Osteocyte (in vitro differentiated cells): ENCODE data around the gene ST14. TPM values are rescaled to one million over a fixed set of nuclear protein-coding genes. Genes with fewer than 3 reads are reported as not detected.

Experiments used
- DNase-seq: peaks from one replicate; pipeline ENCODE4 v3.0.0; 2021; ENCODE audit warnings: mixed read lengths; ENCODE audit not compliant: unreplicated experiment; ENCODE audit errors: extremely low spot score
- H3K27ac Mint-ChIP-seq: one replicate; pipeline ENCODE4 v1.8.0; 2021; ENCODE audit warnings: mild to moderate bottlenecking, mixed read lengths; ENCODE audit not compliant: unreplicated experiment
- H3K27me3 Mint-ChIP-seq: one replicate; pipeline ENCODE4 v1.8.0; 2021; ENCODE audit warnings: mixed read lengths; ENCODE audit not compliant: unreplicated experiment
- H3K36me3 Mint-ChIP-seq: one replicate; pipeline ENCODE4 v1.8.0; 2021; ENCODE audit warnings: mixed read lengths; ENCODE audit not compliant: unreplicated experiment
- H3K4me1 Mint-ChIP-seq: one replicate; pipeline ENCODE4 v1.8.0; 2021; ENCODE audit warnings: mixed read lengths; ENCODE audit not compliant: unreplicated experiment
- H3K4me3 Mint-ChIP-seq: one replicate; pipeline ENCODE4 v1.8.0; 2021; ENCODE audit warnings: mild to moderate bottlenecking, moderate library complexity, mixed read lengths; ENCODE audit not compliant: unreplicated experiment
- H3K9me3 Mint-ChIP-seq: one replicate; pipeline ENCODE4 v1.8.0; 2021; ENCODE audit warnings: mixed read lengths; ENCODE audit not compliant: unreplicated experiment
- total RNA-seq: library from RNA; stranded (reverse); gene quantifications from 2 replicates; pipeline ENCODE4 v1.2.1, GENCODE V29; 2021
- TF ChIP-seq, protein P1 (sequence below): fragments of 200-600 bp; sonication (generic); IDR thresholded peaks from 2 replicates; pipeline ENCODE4 v1.5.0; 2021; ENCODE audit warnings: antibody characterized with exemption, mild to moderate bottlenecking, moderate library complexity

ST14 gene
- total RNA-seq, 1 donor from 2014 or later = not detected

- Mint-ChIP-seq H3K27me3 (peaks cover 19% of the 10 kb centered on the region), H3K4me1 (no peaks in the 10 kb centered on the region), H3K36me3 (no peaks in the 10 kb centered on the region), H3K9me3 (no peaks in the 10 kb centered on the region), H3K27ac (no peak overlapping the region), H3K4me3 (no peak overlapping the region)
- TF ChIP-seq, protein P1, sequence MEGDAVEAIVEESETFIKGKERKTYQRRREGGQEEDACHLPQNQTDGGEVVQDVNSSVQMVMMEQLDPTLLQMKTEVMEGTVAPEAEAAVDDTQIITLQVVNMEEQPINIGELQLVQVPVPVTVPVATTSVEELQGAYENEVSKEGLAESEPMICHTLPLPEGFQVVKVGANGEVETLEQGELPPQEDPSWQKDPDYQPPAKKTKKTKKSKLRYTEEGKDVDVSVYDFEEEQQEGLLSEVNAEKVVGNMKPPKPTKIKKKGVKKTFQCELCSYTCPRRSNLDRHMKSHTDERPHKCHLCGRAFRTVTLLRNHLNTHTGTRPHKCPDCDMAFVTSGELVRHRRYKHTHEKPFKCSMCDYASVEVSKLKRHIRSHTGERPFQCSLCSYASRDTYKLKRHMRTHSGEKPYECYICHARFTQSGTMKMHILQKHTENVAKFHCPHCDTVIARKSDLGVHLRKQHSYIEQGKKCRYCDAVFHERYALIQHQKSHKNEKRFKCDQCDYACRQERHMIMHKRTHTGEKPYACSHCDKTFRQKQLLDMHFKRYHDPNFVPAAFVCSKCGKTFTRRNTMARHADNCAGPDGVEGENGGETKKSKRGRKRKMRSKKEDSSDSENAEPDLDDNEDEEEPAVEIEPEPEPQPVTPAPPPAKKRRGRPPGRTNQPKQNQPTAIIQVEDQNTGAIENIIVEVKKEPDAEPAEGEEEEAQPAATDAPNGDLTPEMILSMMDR = no peak
- DNase-seq = no peak
These were observed 45.1 kb downstream of the ST14 start for GRCh38 chr11:130204703-130205095.

- DNase-seq = no peak
- H3K4me3 Mint-ChIP-seq = no peak overlapping the region
- no peaks in the 10 kb centered on the region for H3K4me1 Mint-ChIP-seq
- no peak overlapping the region for H3K27ac Mint-ChIP-seq
- no peaks in the 10 kb centered on the region for H3K9me3 Mint-ChIP-seq
- TF ChIP-seq, protein P1 = no peak
- no peaks in the 10 kb centered on the region for H3K36me3 Mint-ChIP-seq
- peaks cover 28% of the 10 kb centered on the region for H3K27me3 Mint-ChIP-seq
These were observed 46.6 kb downstream of the ST14 start for GRCh38 chr11:130206141-130206540.

DNA sequence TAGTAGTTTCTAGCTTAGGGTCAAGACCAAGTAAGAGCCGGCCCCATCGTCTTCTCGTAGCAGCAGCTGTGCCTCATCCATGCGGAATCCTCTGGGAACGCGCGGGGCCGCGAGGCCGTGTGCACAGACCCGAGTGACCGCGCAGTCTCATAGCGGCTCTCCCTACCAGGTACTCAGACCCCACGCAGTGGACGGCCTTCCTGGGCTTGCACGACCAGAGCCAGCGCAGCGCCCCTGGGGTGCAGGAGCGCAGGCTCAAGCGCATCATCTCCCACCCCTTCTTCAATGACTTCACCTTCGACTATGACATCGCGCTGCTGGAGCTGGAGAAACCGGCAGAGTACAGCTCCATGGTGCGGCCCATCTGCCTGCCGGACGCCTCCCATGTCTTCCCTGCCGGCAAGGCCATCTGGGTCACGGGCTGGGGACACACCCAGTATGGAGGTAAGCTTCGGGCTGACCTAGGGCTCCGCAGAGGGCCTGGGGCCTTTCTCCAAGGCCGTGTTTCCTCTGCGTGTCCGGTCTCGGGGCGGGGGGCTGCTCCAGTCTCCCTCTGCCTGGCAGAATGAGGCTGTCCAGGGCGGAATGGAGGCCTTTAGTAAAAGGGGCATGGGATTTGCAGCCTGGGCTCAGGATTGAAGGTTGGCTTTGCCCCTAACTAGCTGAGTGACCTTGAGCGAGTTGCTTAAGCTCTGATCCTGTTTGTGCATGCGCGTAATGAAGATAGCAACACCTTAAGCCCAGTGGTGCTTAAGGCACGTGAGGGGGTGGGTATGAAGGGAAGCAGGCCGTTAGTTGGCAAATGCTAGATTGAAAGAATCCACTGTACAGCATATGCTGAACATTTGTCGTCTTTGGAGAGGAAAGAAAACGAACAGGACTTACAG, 48.9 kb downstream of the ST14 start:
- TF ChIP-seq, protein P1 = no peak
- Mint-ChIP-seq H3K36me3 (no peaks in the 10 kb centered on the region), H3K4me1 (peaks cover 4% of the 10 kb centered on the region), H3K27ac (no peak overlapping the region), H3K27me3 (peaks cover 30% of the 10 kb centered on the region), H3K9me3 (no peaks in the 10 kb centered on the region), H3K4me3 (no peak overlapping the region)
- DNase-seq = peak; percentile 81

DNA sequence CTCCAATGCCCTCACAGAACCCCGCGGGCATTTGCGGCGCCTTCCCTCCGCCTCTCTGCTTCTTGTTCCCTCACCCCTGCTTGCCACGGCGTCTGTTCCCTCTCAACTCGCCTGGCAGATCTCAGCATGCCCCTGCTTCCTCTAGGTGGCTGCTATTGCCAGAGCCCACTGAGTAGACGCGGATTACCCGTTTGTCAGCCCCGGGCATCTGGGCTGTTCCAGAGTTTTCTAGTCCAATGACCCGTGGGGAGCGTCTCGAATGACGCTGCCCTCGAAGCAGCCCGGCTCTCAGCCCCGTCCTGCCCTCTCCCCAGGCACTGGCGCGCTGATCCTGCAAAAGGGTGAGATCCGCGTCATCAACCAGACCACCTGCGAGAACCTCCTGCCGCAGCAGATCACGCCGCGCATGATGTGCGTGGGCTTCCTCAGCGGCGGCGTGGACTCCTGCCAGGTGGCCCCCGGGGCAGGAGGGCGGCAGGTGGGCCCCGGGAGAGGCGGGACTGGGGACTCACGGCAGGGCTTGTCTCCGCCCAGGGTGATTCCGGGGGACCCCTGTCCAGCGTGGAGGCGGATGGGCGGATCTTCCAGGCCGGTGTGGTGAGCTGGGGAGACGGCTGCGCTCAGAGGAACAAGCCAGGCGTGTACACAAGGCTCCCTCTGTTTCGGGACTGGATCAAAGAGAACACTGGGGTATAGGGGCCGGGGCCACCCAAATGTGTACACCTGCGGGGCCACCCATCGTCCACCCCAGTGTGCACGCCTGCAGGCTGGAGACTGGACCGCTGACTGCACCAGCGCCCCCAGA, 49.7 kb downstream of the ST14 start:
- H3K9me3 Mint-ChIP-seq = no peaks in the 10 kb centered on the region
- no peaks in the 10 kb centered on the region for H3K36me3 Mint-ChIP-seq
- DNase-seq = peak; percentile 82
- no peak overlapping the region for H3K4me3 Mint-ChIP-seq
- TF ChIP-seq, protein P1 = no peak
- no peak overlapping the region for H3K27ac Mint-ChIP-seq
- peaks cover 4% of the 10 kb centered on the region for H3K4me1 Mint-ChIP-seq
- peaks cover 30% of the 10 kb centered on the region for H3K27me3 Mint-ChIP-seq
